Measurements from ENCODE around the gene CEP112. TPM values are rescaled to one million over a fixed set of nuclear protein-coding genes. Genes with fewer than 3 reads are reported as not detected.

CEP112 gene
- total RNA-seq, 1 donor from 2014 or later, result 24.5 TPM

GRCh38 chr17:65799454-65799853 lies 392.5 kb downstream of the CEP112 start:
- Mint-ChIP-seq H3K27me3 (ENCODE audit: low read depth) (no peaks in the 10 kb centered on the region), H3K4me1 (no peaks in the 10 kb centered on the region), H3K27ac (ENCODE audit: unreplicated experiment) (no peak overlapping the region), H3K36me3 (ENCODE audit: low read depth) (peaks cover 25% of the 10 kb centered on the region), H3K9me3 (peaks cover 14% of the 10 kb centered on the region), H3K4me3 (no peak overlapping the region)
- no peak for TF ChIP-seq CTCF (conservative IDR thresholded peaks at IDR 0.05)
- no peak for DNase-seq (ENCODE audit: low read depth, low spot score)

- Mint-ChIP-seq H3K4me3 (no peak overlapping the region), H3K4me1 (no peaks in the 10 kb centered on the region), H3K27ac (ENCODE audit: unreplicated experiment) (no peak overlapping the region), H3K36me3 (ENCODE audit: low read depth) (peaks cover 23% of the 10 kb centered on the region), H3K9me3 (peaks cover 11% of the 10 kb centered on the region), H3K27me3 (ENCODE audit: low read depth) (no peaks in the 10 kb centered on the region)
- TF ChIP-seq CTCF (conservative IDR thresholded peaks at IDR 0.05), result peak; percentile 42
- no peak for DNase-seq (ENCODE audit: low read depth, low spot score)
These were observed 394.1 kb downstream of the CEP112 start for GRCh38 chr17:65797809-65798208.

GRCh38 chr17:65797101-65797500 lies 394.8 kb downstream of the CEP112 start:
- no peak overlapping the region for H3K4me3 Mint-ChIP-seq
- H3K9me3 Mint-ChIP-seq, result peaks cover 4% of the 10 kb centered on the region
- TF ChIP-seq CTCF (conservative IDR thresholded peaks at IDR 0.05), result no peak
- no peaks in the 10 kb centered on the region for H3K4me1 Mint-ChIP-seq
- DNase-seq (ENCODE audit: low read depth, low spot score), result no peak
- H3K27ac Mint-ChIP-seq (ENCODE audit: unreplicated experiment), result no peak overlapping the region
- peaks cover 16% of the 10 kb centered on the region for H3K36me3 Mint-ChIP-seq (ENCODE audit: low read depth)
- H3K27me3 Mint-ChIP-seq (ENCODE audit: low read depth), result no peaks in the 10 kb centered on the region

- no peak overlapping the region for H3K27ac Mint-ChIP-seq (ENCODE audit: unreplicated experiment)
- H3K4me1 Mint-ChIP-seq, result no peaks in the 10 kb centered on the region
These were observed 397.4 kb downstream of the CEP112 start for GRCh38 chr17:65794572-65794971.

GRCh38 chr17:65790241-65790640 lies 401.7 kb downstream of the CEP112 start:
- H3K9me3 Mint-ChIP-seq, result no peaks in the 10 kb centered on the region
- peaks cover 2% of the 10 kb centered on the region for H3K36me3 Mint-ChIP-seq (ENCODE audit: low read depth)
- no peak overlapping the region for H3K4me3 Mint-ChIP-seq
- peaks cover 4% of the 10 kb centered on the region for H3K4me1 Mint-ChIP-seq
- H3K27me3 Mint-ChIP-seq (ENCODE audit: low read depth), result no peaks in the 10 kb centered on the region
- TF ChIP-seq CTCF (conservative IDR thresholded peaks at IDR 0.05), result no peak
- no peak overlapping the region for H3K27ac Mint-ChIP-seq (ENCODE audit: unreplicated experiment)
- DNase-seq (ENCODE audit: low read depth, low spot score), result no peak

More at GRCh38 chr17:65794572-65794971, 397.4 kb downstream of the CEP112 start:
- TF ChIP-seq CTCF (conservative IDR thresholded peaks at IDR 0.05), result peak; percentile 58
- no peak for DNase-seq (ENCODE audit: low read depth, low spot score)
- Mint-ChIP-seq H3K36me3 (ENCODE audit: low read depth) (peaks cover 4% of the 10 kb centered on the region), H3K4me3 (no peak overlapping the region), H3K9me3 (no peaks in the 10 kb centered on the region), H3K27me3 (ENCODE audit: low read depth) (no peaks in the 10 kb centered on the region)

- DNase-seq (ENCODE audit: low read depth, low spot score), result no peak
- Mint-ChIP-seq H3K4me3 (no peak overlapping the region), H3K4me1 (peaks cover 13% of the 10 kb centered on the region), H3K9me3 (no peaks in the 10 kb centered on the region), H3K36me3 (ENCODE audit: low read depth) (peaks cover 6% of the 10 kb centered on the region), H3K27me3 (ENCODE audit: low read depth) (no peaks in the 10 kb centered on the region), H3K27ac (ENCODE audit: unreplicated experiment) (no peak overlapping the region)
- TF ChIP-seq CTCF (conservative IDR thresholded peaks at IDR 0.05), result no peak
These were observed 404.4 kb downstream of the CEP112 start for GRCh38 chr17:65787503-65787902.

Data from neural crest cell (in vitro differentiated cells).